ENCODE results near the gene UQCRC2.
"Not testable (repeated sequence)": the region's sequence is repeated elsewhere in the genome, so short reads cannot be mapped to it uniquely, and the experiment has no call there.

Gene UQCRC2

GRCh38 chr16:21952793-21953540, at the start of gene UQCRC2:
Gene UQCRC2 (plus strand): TSS chr16:21953361. CDS start chr16:21953424, 63 bp downstream.
- DNase-seq (ENCODE audit: low read depth in 2 of 2), result peak; percentile 95 to 97
- H3K4me3 ChIP-seq (replicated peaks in 1 of 2; ENCODE audit: low read depth in 2 of 2, low read length in 2 of 2), result peak within 1 kb of the TSS; percentile 80 to 82
- TF ChIP-seq CTCF (IDR thresholded peaks at IDR 0.05; ENCODE audit: low read depth, low read length), result no peak

- H3K4me3 ChIP-seq (replicated peaks in 1 of 2; ENCODE audit: low read depth in 2 of 2, low read length in 2 of 2); DNase-seq (ENCODE audit: low read depth in 2 of 2): not testable (repeated sequence)
These were observed 20.5 kb upstream of the UQCRC2 start for GRCh38 chr16:21932650-21933049.

- H3K4me3 ChIP-seq (replicated peaks in 1 of 2; ENCODE audit: low read depth in 2 of 2, low read length in 2 of 2); DNase-seq (ENCODE audit: low read depth in 2 of 2): not testable (repeated sequence)
These were observed 19.8 kb upstream of the UQCRC2 start for GRCh38 chr16:21933316-21933715.

GRCh38 chr16:21933790-21934189, 19.4 kb upstream of the UQCRC2 start:
- DNase-seq (ENCODE audit: low read depth in 2 of 2); H3K4me3 ChIP-seq (replicated peaks in 1 of 2; ENCODE audit: low read depth in 2 of 2, low read length in 2 of 2): not testable (repeated sequence)

- H3K4me3 ChIP-seq (replicated peaks in 1 of 2; ENCODE audit: low read depth in 2 of 2, low read length in 2 of 2), result not testable (repeated sequence)
- peak in 1 of 2 donors; percentile 41 for DNase-seq (ENCODE audit: low read depth in 2 of 2)
These were observed 16.9 kb upstream of the UQCRC2 start for GRCh38 chr16:21936216-21936615.

- H3K4me3 ChIP-seq (replicated peaks in 1 of 2; ENCODE audit: low read depth in 2 of 2, low read length in 2 of 2), result no peak overlapping the region
- no peak for TF ChIP-seq CTCF (IDR thresholded peaks at IDR 0.05; ENCODE audit: low read depth, low read length)
- DNase-seq (ENCODE audit: low read depth in 2 of 2), result no peak
These were observed 15.8 kb upstream of the UQCRC2 start for GRCh38 chr16:21937336-21937829.

GRCh38 chr16:21940570-21940969, 12.6 kb upstream of the UQCRC2 start:
- DNase-seq (ENCODE audit: low read depth in 2 of 2), result no peak

GRCh38 chr16:21943571-21943970, 9.6 kb upstream of the UQCRC2 start:
- H3K4me3 ChIP-seq (replicated peaks in 1 of 2; ENCODE audit: low read depth in 2 of 2, low read length in 2 of 2), result no peak overlapping the region
- no peak for DNase-seq (ENCODE audit: low read depth in 2 of 2)
- TF ChIP-seq CTCF (IDR thresholded peaks at IDR 0.05; ENCODE audit: low read depth, low read length), result no peak

More at GRCh38 chr16:21940570-21940969, 12.6 kb upstream of the UQCRC2 start:
- H3K4me3 ChIP-seq (replicated peaks in 1 of 2; ENCODE audit: low read depth in 2 of 2, low read length in 2 of 2), result no peak overlapping the region
- no peak for TF ChIP-seq CTCF (IDR thresholded peaks at IDR 0.05; ENCODE audit: low read depth, low read length)
